Measurements from ENCODE around the gene STAM2.
"Not testable (repeated sequence)": the region's sequence is repeated elsewhere in the genome, so short reads cannot be mapped to it uniquely, and the experiment has no call there.

The STAM2 gene

DNA sequence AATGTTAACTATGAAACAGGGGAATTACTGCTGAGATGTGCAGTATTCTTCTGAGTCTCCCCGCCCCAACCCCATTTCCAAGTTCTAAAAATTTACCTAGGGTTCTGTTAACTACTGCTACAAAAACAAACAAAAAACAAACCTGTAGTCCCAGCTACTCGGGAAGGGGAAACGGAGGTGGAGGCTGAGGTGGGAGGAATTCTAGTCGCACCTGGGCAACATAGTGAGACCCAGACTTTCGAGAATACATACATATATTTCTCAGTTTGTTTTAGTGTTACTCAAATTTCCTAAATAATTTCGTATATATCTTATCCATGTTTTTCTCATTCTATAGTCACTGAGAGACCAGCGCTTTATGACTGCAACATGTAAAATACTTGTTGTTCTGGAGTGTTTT lies 989 bp downstream of the STAM2 start:
- no peak for DNase-seq (ENCODE audit: low read depth)
- peak overlapping the region; percentile 85 for H3K4me3 ChIP-seq (ENCODE audit: low read depth, low read length)

DNA sequence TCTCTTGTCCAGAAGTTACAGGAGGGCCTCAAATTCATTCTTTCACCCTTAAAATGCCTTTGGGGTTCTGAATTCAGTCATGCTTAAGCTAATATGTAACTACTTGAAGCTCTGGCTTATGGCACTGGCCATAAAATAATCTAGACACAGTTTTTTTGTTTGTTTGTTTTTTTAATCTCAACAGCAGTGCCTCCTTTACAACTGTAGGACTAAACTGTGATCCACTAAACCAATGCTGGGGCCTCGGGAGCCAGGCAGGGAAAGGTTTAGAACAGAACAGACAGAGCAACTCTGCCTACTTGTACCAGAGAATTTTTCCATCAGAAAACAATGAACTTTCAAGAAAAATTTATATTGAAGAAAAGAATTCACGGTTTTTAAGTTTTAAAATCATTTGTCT lies 1.7 kb downstream of the STAM2 start:
- no peak overlapping the region for H3K4me3 ChIP-seq (ENCODE audit: low read depth, low read length)

DNA sequence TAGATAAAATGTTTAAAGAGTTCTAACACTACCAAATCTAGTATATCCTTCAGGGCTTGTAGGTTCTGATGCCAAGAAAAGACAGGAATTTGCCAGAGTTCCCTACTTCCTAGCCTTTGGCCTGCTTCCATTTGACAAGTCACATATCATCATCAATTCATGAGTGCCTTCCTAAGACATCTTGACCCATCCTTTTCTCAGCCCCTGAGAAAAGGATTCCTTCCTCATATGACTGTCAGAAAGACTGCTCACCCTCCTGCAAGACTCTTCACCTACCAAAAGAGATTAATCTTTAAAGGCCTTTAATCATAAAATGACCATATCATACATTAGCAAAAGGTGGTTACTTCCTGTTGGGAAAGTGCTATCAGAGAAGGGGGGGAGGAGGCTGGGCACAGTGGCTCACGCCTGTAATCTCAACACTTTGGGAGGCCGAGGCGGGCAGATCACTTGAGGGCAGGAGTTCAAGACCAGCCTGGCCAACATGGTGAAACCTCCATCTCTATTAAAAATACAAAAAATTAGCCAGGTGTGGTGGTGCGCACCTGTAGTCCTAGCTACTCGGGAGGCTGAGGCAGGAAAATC lies 3.3 kb downstream of the STAM2 start:
- DNase-seq (ENCODE audit: low read depth); H3K4me3 ChIP-seq (ENCODE audit: low read depth, low read length): not testable (repeated sequence)

More for the DNA sequence above, 1.7 kb downstream of the STAM2 start:
- DNase-seq (ENCODE audit: low read depth) = no peak

DNA sequence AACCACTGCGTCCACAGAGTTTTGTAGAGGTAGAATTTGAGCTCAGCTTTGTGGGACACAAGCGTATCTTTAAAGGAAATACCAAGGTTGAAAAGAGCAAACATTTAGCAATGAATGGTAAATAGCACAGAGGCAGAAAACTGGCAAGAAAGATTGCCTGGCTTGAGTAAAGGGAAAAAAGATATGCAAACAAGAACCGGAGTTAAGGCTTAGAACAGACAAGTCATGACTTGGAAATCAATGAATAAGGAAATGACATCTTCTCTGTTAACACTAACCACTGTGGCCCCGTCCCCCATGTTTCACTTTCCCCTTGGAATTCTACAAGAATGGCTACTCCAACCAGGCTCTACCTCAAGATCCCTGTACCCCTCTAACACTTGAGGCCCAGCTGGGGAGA lies 3.8 kb downstream of the STAM2 start:
- H3K4me3 ChIP-seq (ENCODE audit: low read depth, low read length) = no peak overlapping the region
- DNase-seq (ENCODE audit: low read depth) = no peak

DNA sequence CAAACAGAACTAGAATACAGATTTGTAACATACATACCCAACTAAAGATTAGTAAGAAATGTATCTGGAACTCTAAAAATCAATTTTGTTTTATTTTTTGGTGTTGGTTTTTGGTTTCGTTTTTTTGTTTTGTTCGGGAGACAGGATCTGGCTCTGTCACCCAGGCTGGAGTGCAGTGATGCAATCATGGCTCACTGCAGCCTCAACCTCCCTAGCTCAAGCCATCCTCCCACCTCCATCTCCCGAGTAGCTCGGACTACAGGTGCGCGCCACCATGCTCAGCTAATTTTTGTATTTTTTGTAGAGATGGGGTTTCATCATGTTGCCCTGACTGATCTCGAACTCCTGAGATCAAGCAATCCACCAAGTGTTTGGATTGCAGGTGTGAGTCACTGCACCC lies 6.4 kb downstream of the STAM2 start:
- DNase-seq (ENCODE audit: low read depth); H3K4me3 ChIP-seq (ENCODE audit: low read depth, low read length): not testable (repeated sequence)

DNA sequence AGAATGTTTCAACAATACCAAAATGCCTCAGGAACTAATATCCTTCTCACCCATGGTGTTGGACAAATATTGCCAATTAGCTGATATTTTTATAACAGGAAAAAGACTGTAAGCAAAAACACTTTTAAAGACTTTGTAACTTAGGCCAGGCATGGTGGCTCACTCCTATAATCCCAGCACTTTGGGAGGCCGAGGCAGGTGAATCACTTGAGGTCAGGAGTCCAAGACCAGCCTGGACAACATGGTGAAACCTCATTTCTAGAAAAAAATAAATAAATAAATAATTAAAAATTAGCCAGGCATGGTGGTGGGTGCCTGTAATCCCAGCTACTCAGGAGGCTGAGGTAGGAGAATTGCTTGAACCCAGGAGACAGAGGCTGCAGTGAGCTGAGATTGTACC lies 8.1 kb downstream of the STAM2 start:
- DNase-seq (ENCODE audit: low read depth); H3K4me3 ChIP-seq (ENCODE audit: low read depth, low read length): not testable (repeated sequence)

DNA sequence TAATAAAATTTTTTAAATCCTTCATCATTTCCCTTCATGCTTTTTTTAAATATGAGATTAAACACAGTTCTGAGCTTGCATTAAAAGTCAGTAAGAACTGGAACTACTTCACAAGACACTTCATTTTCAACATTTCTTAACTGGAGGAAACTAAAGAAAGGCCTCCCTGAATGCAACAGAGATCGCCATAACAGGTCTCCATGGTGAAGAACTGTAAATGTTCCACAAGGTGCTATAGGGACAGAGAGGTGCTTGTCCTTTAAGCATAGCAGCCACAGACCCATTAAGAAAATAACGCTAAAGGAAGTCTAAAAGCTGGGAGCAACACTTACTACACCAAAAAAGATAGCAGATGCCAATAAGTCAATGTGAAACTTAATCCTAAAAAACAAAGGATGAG lies 8.5 kb downstream of the STAM2 start:
- H3K4me3 ChIP-seq (ENCODE audit: low read depth, low read length) = no peak overlapping the region
- DNase-seq (ENCODE audit: low read depth) = no peak

DNA sequence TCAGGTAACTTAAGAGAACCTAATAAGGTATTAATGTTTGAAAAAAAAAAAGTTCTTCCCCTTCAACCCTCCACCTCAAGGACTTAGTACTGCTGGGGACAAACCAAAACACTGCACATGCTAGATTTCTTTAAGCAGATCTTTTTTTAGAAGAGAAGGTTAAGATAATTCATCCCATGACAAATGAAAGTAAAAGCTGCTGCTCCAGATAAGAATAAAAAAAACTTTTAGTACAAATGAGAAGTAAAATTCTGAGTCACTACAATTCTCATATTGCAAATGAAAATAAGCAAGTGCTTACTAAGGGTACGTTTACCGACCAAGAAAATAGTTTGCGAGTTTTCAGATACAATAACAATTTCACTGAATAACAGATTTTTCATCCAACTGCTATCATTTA lies 8.9 kb downstream of the STAM2 start:
- no peak overlapping the region for H3K4me3 ChIP-seq (ENCODE audit: low read depth, low read length)
- DNase-seq (ENCODE audit: low read depth) = no peak

DNA sequence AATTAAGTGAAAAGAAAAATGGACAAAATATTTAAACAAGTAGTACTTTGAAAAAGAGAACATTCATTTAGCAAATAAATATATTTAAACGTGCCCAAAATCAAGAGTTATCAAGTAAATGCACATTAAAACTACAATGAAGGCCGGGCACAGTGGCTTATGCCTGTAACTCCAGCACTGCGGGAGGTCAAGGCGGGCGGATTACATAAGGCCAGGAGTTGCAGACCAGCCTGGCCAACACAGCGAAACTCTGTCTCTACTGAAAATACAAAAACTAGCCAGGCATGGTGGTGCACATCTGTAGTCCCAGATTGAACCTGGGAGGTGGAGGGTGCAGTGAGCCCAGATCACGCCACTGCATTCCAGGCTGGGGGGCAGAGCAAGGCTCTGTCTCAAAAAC lies 9.8 kb downstream of the STAM2 start:
- no peak for DNase-seq (ENCODE audit: low read depth)
- no peak overlapping the region for H3K4me3 ChIP-seq (ENCODE audit: low read depth, low read length)

DNA sequence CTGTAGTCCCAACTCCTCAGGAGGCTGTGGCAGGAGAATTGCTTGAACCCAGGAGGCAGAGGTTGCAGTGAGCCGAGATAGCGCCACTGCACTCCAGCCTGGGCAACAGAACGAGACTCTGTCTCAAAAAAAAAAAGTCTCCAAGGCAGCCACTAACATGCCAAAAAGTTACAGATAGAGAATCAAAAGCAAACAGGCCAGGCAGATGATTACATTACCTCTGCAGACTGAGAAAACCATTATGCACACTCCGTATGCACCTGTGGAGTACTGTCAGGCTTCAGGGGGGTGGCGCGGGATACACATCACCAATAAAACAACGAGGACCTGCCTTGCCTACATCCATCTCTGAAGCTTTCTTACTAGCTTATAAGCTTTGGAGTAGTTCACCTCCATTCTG lies 10.3 kb downstream of the STAM2 start:
- no peak for DNase-seq (ENCODE audit: low read depth)
- no peak overlapping the region for H3K4me3 ChIP-seq (ENCODE audit: low read depth, low read length)

DNA sequence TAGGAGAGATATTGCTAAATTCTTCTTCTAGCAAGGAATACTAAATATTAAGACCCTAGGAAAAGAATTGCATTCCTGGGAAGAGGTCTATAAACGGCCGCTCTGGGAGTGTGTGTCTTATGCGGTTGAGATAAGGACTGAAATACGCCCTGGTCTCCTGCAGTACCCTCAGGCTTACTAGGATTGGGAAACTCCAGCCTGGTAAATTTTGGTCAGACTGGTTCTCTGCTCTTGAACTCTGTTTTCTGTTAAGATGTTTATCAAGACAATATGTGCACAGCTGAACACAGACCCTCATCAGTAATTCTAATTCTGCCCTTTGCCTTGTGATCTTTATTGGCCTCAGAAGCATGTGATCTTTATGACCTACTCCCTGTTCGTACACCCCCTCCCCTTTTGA lies 11.9 kb downstream of the STAM2 start:
- H3K4me3 ChIP-seq (ENCODE audit: low read depth, low read length); DNase-seq (ENCODE audit: low read depth): not testable (repeated sequence)

DNA sequence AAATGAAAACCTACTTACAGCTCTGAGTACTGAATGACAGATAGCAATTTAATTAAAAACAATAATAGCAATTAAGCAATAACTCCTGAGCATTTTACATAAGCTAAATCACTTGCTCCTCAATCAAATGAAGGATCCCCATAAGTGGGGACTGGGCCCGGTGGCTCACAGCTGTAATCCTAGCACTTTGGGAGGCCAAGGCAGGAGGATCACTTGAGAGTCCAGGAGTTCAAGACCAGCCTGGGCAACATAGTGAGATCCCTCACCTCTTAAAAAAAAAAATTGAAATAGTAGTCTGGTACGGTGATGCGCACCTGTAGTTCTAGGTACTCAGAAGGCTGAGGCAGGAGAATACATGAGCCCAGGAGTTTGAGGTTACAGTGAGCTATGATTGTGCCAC lies 13.4 kb downstream of the STAM2 start:
- no peak for DNase-seq (ENCODE audit: low read depth)
- H3K4me3 ChIP-seq (ENCODE audit: low read depth, low read length) = no peak overlapping the region

DNA sequence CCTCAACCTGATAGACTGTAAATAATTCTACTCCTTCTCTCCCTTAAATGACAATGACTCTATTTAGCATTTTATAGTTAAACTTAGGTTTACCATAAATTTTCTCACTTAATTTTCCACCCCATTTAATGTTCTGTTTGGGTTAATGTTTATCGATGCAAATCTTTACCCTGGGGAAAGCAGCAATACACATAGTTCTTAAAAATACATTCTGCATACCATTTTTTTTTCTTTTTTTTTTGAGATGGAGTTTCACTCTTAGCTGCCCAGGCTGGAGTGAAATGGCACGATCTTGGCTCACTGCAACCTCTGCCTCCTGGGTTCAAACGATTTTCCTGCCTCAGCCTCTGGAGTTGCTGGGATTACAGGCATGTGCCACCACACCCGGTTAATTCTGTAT lies 14.0 kb downstream of the STAM2 start:
- DNase-seq (ENCODE audit: low read depth) = no peak
- H3K4me3 ChIP-seq (ENCODE audit: low read depth, low read length) = no peak overlapping the region

DNA sequence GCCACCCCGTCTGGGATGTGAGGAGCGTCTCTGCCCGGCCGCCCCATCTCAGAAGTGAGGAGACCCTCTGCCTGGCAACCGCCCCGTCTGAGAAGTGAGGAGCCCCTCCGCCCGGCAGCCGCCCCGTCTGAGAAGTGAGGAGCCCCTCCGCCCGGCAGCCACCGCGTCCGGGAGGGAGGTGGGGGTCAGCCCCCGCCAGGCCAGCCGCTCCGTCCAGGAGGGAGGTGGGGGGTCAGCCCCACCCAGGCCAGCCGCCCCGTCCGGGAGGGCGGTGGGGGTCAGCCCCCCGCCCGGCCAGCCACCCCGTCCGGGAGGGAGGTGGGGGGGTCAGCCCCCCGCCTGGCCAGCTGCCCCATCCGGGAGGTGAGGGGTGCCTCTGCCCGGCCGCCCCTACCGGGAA lies 15.2 kb downstream of the STAM2 start:
- not testable (repeated sequence) for DNase-seq (ENCODE audit: low read depth); H3K4me3 ChIP-seq (ENCODE audit: low read depth, low read length)

DNA sequence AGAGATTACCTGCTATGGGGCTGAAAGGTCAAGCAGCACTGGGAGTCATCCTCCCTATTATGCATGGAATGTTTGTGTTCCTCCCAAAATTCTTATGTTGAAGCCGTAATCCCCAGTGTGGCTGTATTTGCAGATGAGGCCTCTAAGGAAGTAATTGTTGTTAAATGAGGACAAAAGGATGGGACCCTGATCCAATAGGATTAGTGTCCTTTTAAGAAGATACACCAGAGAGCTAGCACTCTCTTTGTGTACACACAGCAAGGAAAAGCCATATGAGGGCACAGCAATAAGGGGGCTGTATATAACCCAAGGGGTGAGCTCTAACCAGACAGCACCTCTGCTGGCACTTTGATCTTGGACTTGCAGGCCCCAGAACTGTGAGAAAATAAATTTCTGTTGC lies 18.3 kb downstream of the STAM2 start:
- no peak for DNase-seq (ENCODE audit: low read depth)
- H3K4me3 ChIP-seq (ENCODE audit: low read depth, low read length) = no peak overlapping the region

DNA sequence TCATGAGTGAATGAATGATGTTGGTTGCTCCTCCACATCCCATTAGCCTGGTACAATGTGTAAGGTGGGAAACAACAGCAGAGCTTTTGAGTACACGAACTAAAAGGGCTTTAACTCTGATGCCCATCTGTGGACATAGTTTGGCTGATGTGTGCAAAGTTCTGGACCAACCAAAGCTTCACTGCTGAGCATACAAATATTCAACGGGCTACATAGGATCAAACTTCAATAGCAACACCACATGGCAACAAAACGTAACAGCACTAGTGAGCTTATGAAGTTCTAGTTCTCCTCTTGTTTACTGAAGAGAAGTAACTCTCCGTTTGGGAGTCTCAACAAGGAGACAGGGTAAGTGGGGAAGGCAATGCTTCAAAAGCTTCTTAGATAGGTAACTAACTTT lies 20.4 kb downstream of the STAM2 start:
- DNase-seq (ENCODE audit: low read depth) = no peak
- no peak overlapping the region for H3K4me3 ChIP-seq (ENCODE audit: low read depth, low read length)

DNA sequence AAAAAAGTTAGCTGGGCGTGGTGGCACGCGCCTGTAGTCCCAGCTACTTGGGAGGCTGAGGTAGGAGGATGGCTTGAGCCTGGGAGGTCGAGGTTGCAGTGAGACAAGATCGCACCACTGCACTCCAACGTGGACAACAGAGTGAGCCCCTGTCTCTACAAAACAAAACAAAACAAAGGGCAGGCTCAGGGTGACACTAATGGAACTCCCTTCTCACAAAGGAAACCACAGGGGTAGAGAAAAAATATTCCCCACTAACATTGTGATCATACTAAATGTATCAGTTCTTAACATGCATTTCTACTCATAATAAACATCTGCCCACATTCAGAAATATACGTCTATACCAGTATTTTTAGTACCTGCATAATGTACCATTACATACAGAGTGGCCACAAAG lies 21.1 kb downstream of the STAM2 start:
- DNase-seq (ENCODE audit: low read depth) = no peak
- H3K4me3 ChIP-seq (ENCODE audit: low read depth, low read length) = no peak overlapping the region

DNA sequence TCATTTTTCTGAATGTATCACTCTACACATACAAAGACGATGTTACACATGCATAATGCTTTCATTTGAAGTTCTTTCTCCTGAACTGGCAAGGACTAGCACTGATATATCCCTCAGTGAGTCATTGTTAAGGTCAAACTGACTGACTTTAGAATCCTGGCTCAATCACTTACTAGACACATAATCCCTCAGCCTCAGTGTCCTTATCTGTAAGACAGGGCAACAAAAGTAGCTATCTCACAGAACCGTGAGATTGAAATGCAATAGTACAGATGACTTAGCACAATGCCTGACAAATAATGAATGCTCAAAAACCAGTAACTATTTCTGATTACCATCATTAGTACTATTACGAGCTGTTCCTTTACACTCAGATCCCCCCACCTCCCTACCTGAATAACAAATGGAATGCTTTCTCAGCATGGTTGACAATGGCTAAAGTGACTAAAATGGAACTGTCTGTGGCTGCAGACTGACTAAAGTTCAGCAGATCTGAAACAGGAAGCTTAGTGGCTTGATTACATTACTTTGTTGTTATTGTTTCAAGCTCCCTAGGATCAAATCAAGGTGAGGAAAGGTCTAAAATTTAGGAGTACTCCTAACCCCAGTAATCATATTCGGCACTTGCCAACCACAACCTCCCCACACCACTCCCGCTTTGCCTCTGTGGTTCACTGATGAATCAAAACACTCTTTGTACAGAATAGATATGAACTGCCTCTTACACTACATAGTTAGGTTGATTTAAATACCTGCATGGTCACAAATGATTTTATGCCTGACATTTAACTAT lies 40.9 kb downstream of the STAM2 start:
- no peak for DNase-seq (ENCODE audit: low read depth)
- H3K4me3 ChIP-seq (ENCODE audit: low read depth, low read length) = no peak overlapping the region

DNA sequence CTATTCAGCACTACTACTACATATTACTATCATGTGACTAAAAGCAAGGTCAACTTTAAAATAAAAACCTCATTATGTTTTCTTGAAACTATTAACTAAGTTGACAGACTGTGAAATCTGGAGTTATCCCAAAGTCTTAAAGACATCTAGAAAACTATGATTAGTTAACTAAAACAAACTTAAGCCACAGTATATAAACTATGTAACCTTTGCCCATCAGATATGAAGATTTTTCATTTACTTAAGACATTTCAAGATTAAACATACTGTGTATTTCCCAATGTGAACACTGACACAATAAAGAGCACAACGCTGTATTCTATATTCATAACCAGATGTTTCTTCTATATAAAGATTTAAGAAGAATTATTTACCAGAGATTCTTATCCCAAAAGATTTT lies 43.3 kb downstream of the STAM2 start:
- no peak for DNase-seq (ENCODE audit: low read depth)
- no peak overlapping the region for H3K4me3 ChIP-seq (ENCODE audit: low read depth, low read length)

DNA sequence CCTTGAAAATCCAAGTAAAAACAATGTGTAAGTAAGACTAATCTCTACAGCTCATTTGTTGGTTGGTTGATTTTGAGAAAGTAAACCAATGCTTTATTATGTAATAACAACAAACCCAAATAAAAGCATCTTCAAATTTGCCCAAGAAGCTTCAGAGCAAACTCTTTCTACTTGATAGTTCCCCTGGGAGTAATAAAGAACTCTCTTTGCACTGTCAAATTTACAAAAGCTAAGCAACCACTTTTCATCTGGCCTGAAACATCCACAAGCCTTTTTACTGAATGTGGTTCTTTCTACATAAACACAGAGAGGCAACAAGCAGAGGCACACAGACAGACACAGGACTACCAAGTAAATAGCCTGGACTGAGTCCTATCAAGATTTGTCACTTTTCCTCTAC lies 47.9 kb downstream of the STAM2 start:
- DNase-seq (ENCODE audit: low read depth) = peak; percentile 4

DNA sequence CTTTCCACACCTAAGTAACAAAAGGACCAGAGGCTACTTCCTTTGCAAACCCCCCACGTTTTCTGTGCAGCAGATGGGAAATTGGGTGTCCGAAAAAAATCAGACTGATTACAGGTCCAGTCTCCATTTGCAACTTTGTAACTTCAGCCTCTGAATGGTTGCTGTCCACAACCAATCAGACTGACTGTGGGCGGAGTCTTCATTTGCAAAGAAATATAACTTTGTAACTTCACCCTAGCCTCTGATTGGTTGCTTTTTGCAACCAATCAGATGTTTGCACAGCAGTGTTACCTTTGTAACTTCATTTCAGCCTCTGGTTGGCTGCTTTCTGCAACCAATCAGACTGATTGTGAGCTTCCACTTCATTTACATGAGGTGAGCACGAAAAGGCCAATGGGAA lies 48.9 kb downstream of the STAM2 start:
- no peak for DNase-seq (ENCODE audit: low read depth)
- no peak overlapping the region for H3K4me3 ChIP-seq (ENCODE audit: low read depth, low read length)

More for the DNA sequence above, 47.9 kb downstream of the STAM2 start:
- no peak overlapping the region for H3K4me3 ChIP-seq (ENCODE audit: low read depth, low read length)
